ENCODE data around the gene TMEM185B. TPM values are rescaled to one million over a fixed set of nuclear protein-coding genes. Genes with fewer than 3 reads are reported as not detected.
"Not testable (repeated sequence)": the region's sequence is repeated elsewhere in the genome, so short reads cannot be mapped to it uniquely, and the experiment has no call there.

Gene TMEM185B
- 22.9 TPM for total RNA-seq
- long read RNA-seq, transcript TMEM185B-201 (1 exons, 2,131 nt) = major isoform, 23 of 23 reads
- long read RNA-seq, partial matches to known transcripts = 0 of 23 reads
- long read RNA-seq, other reads (novel, unspliced or antisense) = 0 of 23 reads

- DNase-seq (peak; percentile 94), ATAC-seq (peak; percentile 98)
- intact Hi-C loops (cut with micrococcal nuclease) = no loop called here
Measured at GRCh38 chr2:120223034-120223912, at the start of gene TMEM185B. TSS of gene TMEM185B (minus strand) at chr2:120223400. CDS start at chr2:120222976, 424 bp downstream.

DNA sequence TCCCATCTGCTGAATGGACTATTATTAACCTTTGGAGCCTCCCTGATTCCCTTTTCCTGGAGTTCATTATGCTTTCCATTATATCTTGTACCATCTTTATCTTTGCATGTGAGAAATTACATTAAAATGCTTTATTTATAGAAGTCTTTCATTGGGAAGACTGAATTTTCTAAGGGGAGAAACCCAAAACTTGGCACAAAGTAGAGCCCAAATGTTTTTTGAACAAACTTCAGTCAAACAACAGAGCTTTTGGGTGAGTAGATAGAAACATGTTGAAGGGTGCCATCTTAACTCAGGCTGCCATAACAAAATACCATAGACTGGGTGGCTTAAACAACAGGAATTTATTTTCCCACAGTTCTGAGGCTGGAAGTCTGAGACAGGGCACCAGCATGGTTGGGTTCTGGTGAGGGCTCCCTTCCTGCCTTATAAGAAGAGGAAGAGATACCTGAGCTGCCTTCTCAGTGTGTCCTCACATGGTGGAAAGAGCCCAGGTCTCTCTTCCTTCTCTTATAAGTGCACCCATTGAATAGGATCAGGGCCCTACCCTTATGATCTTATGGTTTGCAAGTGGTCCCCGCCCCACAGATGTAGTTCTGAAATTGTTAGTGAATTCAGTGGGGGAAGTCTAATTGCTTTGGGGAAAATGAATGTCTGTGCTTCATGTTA is 48.6 kb upstream of the TMEM185B start:
- no peak for ATAC-seq
- no peak for DNase-seq
- intact Hi-C loops (cut with micrococcal nuclease) = no loop called here

- ATAC-seq (no peak), DNase-seq (no peak)
- intact Hi-C loops (cut with micrococcal nuclease) = no loop called here
Measured at GRCh38 chr2:120269816-120270215, 46.6 kb upstream of the TMEM185B start.

GRCh38 chr2:120269076-120269744 is 46.0 kb upstream of the TMEM185B start:
- DNase-seq (no peak), ATAC-seq (no peak)
- intact Hi-C loops (cut with micrococcal nuclease) = no loop called here

GRCh38 chr2:120267348-120267747 is 44.1 kb upstream of the TMEM185B start:
- DNase-seq (no peak), ATAC-seq (no peak)
- intact Hi-C loops (cut with micrococcal nuclease) = no loop called here

DNA sequence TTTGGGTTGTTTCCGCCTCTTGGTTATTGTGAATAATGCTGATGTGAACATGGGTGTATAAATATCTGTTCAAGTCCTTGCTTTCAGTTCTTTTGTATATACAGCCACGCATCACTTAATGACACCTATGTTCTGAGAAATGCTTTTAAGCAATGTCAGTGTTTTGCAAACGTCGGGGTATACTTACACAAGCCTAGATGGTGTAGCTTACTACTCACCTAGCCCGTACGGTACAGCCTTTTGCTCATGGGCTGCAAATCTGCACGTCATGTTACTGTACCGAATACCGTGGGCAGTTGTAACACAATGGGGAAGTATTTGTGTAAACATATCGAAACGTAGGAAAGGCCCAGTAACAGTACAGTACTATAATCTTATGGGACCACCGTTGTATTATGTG is 41.8 kb upstream of the TMEM185B start:
- intact Hi-C loops (cut with micrococcal nuclease) = no loop called here
- ATAC-seq (peak; percentile 18), DNase-seq (no peak)

GRCh38 chr2:120262761-120263428 is 39.7 kb upstream of the TMEM185B start:
- ATAC-seq (no peak), DNase-seq (no peak)
- intact Hi-C loops (cut with micrococcal nuclease) = no loop called here

DNA sequence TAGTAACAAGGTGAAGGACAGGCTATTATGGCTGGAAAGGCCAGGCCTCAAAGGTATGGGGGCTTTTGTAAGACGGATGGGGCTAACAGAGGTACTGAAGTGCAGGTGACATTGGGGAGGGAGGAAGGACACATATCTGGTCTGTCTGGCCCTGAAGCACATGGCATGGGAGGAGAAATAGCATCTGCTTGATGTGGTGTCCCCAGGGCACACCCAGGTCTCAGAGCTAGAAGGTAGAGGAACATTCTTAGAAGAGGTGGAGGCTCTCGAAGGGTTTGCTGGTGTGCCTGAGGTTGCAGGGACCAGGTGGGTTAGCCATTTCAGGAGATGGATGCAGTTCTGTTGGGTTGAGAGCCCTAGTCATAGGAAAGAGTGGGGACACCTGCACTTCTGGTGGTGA is 39.0 kb upstream of the TMEM185B start:
- intact Hi-C loops (cut with micrococcal nuclease) = no loop called here
- ATAC-seq = no peak
- DNase-seq = no peak

DNA sequence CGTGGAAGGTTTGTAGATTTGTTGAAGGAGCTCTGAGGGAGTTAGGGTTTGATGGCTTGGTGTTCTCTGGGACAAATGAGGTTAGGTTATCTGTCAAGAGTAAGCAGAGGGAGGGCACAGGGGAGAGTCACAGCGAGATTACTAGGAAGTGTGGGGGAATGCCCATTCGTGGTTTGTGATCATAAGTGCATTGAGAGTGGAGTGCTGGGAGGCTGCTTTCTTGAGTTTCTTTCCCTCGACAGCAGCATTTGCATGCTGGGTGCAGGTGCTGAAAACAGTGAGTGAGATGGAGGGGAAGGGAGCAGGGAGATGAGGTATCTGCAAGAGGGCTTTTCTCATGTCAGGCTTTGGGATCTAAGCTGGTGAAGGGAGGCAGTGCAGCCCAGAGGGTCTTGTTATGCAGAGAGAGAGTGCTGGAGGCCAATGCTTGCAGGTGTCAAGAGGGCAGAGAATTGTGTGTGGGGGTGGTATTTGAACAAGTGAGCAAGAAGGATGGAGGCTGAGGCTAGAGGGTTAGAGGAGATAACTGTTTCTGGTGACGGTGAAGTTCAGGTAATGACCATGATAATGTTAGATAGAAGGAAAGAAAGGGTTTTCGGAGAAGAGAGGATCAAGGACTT is 38.3 kb upstream of the TMEM185B start:
- intact Hi-C loops (cut with micrococcal nuclease) = no loop called here
- ATAC-seq (no peak), DNase-seq (no peak)

DNA sequence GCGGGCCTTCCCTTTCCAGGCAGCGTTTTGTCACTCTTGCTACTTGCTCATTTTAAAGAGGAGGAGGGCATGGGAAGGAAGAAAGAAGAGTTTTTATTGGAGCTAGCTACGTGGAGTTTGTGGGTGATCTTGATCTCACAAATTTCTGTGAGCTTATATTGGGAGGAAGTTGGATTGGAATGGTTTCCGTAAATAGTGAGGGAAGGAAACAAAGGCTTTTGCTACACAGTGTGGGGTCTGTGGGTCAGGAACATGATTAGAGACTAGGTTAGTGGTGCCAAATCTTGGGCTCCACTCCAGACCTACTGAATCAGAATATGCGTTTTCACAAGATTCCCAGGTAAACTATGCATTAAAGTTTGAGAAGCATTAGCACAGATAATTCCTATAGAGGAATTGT is 37.5 kb upstream of the TMEM185B start:
- intact Hi-C loops (cut with micrococcal nuclease) = no loop called here
- DNase-seq = no peak
- ATAC-seq = no peak

DNA sequence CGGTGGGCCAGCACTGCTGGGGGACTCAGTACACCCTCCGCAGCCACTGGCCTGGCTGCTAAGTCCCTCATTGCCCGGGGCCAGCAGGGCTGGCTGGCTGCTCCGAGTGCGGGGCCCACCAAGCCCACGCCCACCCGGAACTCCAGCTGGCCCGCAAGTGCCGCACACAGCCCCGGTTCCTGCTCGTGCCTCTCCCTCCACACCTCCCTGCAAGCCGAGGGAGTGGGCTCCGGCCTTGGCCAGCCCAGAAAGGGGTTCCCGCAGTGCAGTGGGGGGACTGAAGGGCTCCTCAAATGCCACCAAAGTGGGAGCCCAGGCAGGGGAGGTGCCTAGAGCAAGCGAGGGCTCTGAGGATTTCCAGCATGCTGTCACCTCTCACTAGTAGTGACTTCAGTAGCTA is 36.7 kb upstream of the TMEM185B start:
- DNase-seq; intact Hi-C loops (cut with micrococcal nuclease); ATAC-seq: not testable (repeated sequence)

GRCh38 chr2:120258196-120258595 is 35.0 kb upstream of the TMEM185B start:
- ATAC-seq (no peak), DNase-seq (no peak)
- intact Hi-C loops (cut with micrococcal nuclease) = no loop called here

GRCh38 chr2:120257522-120257921 is 34.3 kb upstream of the TMEM185B start:
- intact Hi-C loops (cut with micrococcal nuclease) = no loop called here
- no peak for DNase-seq

DNA sequence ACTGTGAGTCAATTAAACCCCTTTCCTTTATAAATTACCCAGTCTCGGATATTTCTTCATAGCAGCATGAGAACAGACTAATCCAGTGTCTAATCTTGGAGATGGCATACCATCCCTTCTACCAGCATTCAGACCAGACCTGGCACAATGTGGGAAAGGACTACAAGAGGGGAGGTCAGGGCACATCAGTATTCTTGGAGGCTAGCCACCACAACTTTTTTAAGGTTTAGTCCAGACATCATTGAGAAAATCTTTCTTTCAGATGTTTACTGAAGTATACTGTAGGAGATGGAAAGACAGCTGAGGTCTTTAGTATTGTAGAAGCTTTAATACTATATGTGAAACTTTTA is 33.4 kb upstream of the TMEM185B start:
- intact Hi-C loops (cut with micrococcal nuclease) = no loop called here
- DNase-seq (no peak), ATAC-seq (no peak)

More at GRCh38 chr2:120257522-120257921, 34.3 kb upstream of the TMEM185B start:
- no peak for ATAC-seq

DNA sequence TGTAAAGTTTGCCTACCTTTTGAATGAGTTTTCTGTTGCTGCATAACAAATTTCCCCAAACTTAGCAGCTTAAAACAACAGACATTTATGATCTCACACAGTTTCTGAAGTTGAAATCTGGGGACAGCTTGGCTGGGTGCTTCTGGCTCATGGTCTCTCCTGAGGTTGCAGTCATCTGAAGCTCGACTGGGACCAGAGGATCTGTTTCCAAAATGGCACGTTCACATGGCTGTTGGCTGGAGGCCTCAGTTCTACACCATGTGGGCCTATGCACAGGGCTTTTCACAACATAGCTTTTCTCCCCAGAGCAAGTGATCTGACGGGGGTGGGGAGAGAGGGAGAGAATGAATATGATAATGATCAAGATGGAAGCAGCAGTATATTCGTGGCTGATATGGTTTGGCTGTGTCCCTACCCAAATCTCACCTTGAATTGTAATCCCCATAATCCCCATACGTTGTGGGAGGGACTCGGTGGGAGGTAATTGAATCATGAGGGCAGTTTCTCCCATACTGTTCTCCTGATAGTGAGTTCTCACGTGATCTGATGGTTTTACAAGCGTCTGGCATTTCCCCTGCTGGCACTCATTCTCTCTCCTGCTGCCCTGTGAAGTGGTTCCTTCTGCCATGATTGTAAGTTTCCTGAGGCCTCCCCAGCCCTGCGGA is 32.9 kb upstream of the TMEM185B start:
- intact Hi-C loops (cut with micrococcal nuclease) = no loop called here
- ATAC-seq = no peak
- no peak for DNase-seq

DNA sequence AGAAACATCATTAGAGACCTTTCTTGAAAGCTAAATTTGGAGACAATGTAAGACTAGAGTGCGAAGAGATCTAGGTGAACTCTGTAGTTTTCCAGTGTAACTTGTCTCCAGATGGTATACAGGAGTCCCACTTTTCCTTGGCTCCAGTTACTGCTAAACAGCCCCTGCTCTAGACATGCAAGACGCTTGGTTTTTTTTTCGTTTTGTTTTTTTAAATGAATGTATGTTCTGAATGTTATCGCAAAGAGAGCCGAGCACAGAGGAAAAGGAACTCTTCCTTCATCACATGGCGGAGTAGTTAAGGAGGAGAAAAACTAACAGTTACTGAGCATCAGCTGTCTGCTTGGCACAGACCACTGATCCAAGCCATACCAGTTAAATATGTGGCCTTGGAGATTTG is 31.9 kb upstream of the TMEM185B start:
- ATAC-seq (no peak), DNase-seq (no peak)
- intact Hi-C loops (cut with micrococcal nuclease) = no loop called here

- DNase-seq = no peak
- intact Hi-C loops (cut with micrococcal nuclease) = no loop called here
- ATAC-seq = no peak
Measured at GRCh38 chr2:120254178-120254577, 31.0 kb upstream of the TMEM185B start.
